ENCODE data around the gene ZNF438. TPM values are rescaled to one million over a fixed set of nuclear protein-coding genes. Genes with fewer than 3 reads are reported as not detected.
A peak's percentile ranks its signal among the peaks of the same experiment; 100 is the strongest.

ZNF438 gene
- total and polyA plus RNA-seq, 7 donors, result 12.3 to 27.9 (median 20.7) TPM

DNA sequence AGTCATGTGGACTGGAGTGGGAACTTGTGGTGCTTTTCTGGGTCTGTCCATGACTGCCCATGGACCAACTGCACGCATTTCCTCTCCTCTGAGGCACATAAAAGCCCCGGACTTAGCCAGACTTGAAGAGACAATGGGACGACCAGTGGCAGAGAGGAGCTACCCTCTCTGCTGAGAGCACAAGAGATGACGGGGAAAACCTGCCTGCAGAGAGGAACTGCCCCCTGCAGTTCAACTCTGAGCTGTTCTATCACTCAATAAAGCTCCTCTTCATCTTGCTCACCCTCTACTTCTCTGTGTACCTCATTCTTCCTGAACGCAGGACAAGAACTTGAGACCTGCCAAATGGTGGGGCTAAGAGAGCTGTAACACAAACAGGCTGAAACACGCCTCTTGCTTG lies 184.5 kb downstream of the ZNF438 start:
- no peak overlapping the region for H3K4me3 ChIP-seq
- no peaks in the 10 kb centered on the region for H3K9me3 ChIP-seq
- H3K36me3 ChIP-seq (ENCODE audit: insufficient read depth in 1 of 2, low read depth in 1 of 2), result peaks cover 0 to 27% of the 10 kb centered on the region in 2 donors
- peaks cover 17% of the 10 kb centered on the region for H3K4me1 ChIP-seq
- TF ChIP-seq, protein P1, sequence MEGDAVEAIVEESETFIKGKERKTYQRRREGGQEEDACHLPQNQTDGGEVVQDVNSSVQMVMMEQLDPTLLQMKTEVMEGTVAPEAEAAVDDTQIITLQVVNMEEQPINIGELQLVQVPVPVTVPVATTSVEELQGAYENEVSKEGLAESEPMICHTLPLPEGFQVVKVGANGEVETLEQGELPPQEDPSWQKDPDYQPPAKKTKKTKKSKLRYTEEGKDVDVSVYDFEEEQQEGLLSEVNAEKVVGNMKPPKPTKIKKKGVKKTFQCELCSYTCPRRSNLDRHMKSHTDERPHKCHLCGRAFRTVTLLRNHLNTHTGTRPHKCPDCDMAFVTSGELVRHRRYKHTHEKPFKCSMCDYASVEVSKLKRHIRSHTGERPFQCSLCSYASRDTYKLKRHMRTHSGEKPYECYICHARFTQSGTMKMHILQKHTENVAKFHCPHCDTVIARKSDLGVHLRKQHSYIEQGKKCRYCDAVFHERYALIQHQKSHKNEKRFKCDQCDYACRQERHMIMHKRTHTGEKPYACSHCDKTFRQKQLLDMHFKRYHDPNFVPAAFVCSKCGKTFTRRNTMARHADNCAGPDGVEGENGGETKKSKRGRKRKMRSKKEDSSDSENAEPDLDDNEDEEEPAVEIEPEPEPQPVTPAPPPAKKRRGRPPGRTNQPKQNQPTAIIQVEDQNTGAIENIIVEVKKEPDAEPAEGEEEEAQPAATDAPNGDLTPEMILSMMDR (IDR thresholded peaks at IDR 0.05), result no peak
- H3K27me3 ChIP-seq (ENCODE audit: insufficient read depth in 3 of 3, low read length in 2 of 3), result no peaks in the 10 kb centered on the region
- ATAC-seq, result no peak
- peak overlapping the region; percentile 16 for H3K27ac ChIP-seq
- intact Hi-C loops (cut with DNase I), result no loop called here
- no peak for DNase-seq
- WGBS, 3 donors, result 93 to 98% (median 98%) methylated on average over 6 of the region's 6 CpGs

DNA sequence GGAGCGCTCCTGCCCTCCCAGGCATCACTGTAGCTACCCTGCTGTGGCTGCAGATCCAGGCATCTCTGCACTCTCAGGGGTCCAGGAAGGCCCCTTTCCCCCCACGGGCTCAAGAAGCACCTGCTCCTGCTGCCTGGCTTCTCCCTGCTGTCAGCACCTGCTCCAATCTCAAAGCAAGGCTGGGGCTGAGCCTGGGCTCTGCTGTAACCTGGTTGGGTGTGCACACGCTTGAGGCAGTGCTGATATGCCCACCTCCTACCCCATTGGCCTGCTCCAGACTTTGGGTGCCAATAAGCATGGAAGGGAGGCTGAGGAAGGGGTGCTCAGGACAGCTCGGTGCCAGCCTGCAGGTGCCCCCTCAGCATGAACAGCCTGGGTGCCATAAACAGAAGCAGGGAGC lies 185.0 kb downstream of the ZNF438 start:
- no peak overlapping the region for H3K4me3 ChIP-seq
- WGBS, 3 donors, result 47 to 67% (median 51%) methylated on average over 3 to 4 of the region's 4 CpGs
- ATAC-seq, result no peak
- H3K27ac ChIP-seq, result no peak overlapping the region
- H3K9me3 ChIP-seq, result no peaks in the 10 kb centered on the region
- H3K4me1 ChIP-seq, result peaks cover 22% of the 10 kb centered on the region
- intact Hi-C loops (cut with DNase I), result no loop called here
- H3K27me3 ChIP-seq (ENCODE audit: insufficient read depth in 3 of 3, low read length in 2 of 3), result no peaks in the 10 kb centered on the region
- no peak for DNase-seq
- H3K36me3 ChIP-seq (ENCODE audit: insufficient read depth in 1 of 2, low read depth in 1 of 2), result peaks cover 0 to 27% of the 10 kb centered on the region in 2 donors
- TF ChIP-seq, protein P1 (IDR thresholded peaks at IDR 0.05), result no peak

DNA sequence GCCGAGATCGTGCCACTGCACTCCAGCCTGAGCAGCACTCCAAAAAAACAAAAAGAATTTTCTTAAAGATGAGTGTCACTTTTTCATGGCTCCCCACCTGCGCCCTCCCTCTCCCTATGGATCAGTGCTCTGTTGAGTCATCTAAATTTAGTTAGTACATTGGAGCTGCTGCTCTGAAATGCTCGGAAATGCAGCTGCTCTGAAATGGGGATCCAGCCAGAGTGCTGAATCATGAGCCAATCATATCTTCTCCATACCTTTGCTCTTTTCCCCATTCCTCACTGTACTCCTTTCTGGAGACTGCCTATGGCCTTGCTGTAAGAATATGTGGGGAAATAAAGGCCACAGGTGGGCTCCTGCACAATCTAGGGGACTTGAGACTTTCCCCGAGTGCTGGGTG lies 188.8 kb downstream of the ZNF438 start:
- TF ChIP-seq, protein P1 (IDR thresholded peaks at IDR 0.05), result no peak
- WGBS, 3 donors, result 43 to 69% (median 60%) methylated on average over 5 of the region's 5 CpGs
- H3K9me3 ChIP-seq, result no peaks in the 10 kb centered on the region
- H3K27me3 ChIP-seq (ENCODE audit: insufficient read depth in 3 of 3, low read length in 2 of 3), result no peaks in the 10 kb centered on the region
- peaks cover 0 to 5% of the 10 kb centered on the region in 2 donors for H3K36me3 ChIP-seq (ENCODE audit: insufficient read depth in 1 of 2, low read depth in 1 of 2)
- H3K4me1 ChIP-seq, result peaks cover 34% of the 10 kb centered on the region
- peak overlapping the region; percentile 71 for H3K27ac ChIP-seq
- DNase-seq (no peak), ATAC-seq (peak; percentile 87 to 91 (median 88))
- H3K4me3 ChIP-seq, result no peak overlapping the region
- intact Hi-C loops (cut with DNase I), result no loop called here

DNA sequence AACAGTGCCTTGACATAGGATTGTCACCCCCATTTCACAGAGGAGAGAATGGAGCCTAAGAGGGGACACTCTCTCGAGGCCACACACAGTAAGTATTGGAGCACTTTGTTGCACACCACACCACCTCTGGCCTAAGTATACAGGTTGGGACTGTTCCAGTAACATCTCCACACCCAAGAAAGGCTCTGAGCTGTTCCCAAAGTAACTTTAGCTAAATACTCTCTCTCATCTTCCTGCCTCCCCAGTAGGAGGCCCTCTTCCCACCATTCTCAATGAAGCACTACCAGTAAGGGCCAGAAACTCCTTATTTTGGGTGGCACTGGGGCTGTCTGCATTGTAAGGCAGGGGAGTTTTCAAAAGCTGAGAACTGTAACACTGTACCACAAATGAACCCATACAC lies 189.5 kb downstream of the ZNF438 start:
- TF ChIP-seq, protein P1 (IDR thresholded peaks at IDR 0.05), result no peak
- Histone ChIP-seq H3K27ac (peak overlapping the region; percentile 71), H3K9me3 (no peaks in the 10 kb centered on the region), H3K4me3 (no peak overlapping the region), H3K27me3 (ENCODE audit: insufficient read depth in 3 of 3, low read length in 2 of 3) (no peaks in the 10 kb centered on the region), H3K4me1 (peaks cover 34% of the 10 kb centered on the region), H3K36me3 (ENCODE audit: insufficient read depth in 1 of 2, low read depth in 1 of 2) (no peaks in the 10 kb centered on the region)
- ATAC-seq (peak; percentile 13 to 52 (median 40)), DNase-seq (no peak)
- intact Hi-C loops (cut with DNase I), result no loop called here
- WGBS, 3 donors, result 59 to 88% (median 76%) methylated on average over 1 of the region's 1 CpG

DNA sequence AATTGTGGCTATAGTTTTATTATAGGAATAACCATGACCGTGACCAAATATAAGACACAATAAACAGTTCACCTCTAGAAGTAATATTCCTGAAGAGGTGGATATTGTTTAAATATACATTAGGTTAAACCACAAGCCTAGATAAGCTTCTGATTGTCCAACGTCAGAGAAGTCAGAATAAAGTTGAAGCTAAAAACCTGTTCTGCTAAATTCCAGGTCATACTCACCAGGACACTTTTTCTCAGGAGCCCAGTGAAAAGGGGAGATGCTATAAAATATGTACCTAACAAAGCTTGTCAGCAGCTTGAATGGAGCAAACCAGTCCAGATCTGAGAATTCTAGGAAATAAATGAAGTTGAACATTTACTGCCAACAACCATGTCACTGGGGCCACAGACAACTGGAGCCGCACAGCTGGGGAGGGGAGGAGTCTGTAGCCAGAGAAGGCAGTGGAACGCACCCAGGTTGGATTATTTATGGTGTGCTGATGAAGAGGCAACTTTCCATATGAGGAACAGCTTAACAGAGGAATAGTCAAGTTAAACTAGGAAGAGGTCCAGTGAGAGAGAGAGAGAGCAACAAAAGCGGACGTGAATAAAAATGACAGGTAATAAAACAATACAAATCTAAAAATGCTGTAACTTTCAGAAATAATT lies 191.1 kb downstream of the ZNF438 start:
- ATAC-seq (peak; percentile 69 to 86 (median 82)), DNase-seq (peak; percentile 40 to 77)
- Histone ChIP-seq H3K36me3 (ENCODE audit: insufficient read depth in 1 of 2, low read depth in 1 of 2) (no peaks in the 10 kb centered on the region), H3K4me1 (peaks cover 34% of the 10 kb centered on the region), H3K27me3 (ENCODE audit: insufficient read depth in 3 of 3, low read length in 2 of 3) (no peaks in the 10 kb centered on the region), H3K4me3 (peak overlapping the region; percentile 31), H3K9me3 (no peaks in the 10 kb centered on the region), H3K27ac (peak overlapping the region; percentile 67)
- WGBS, 3 donors, result 21 to 32% (median 22%) methylated on average over 6 of the region's 6 CpGs
- TF ChIP-seq, protein P1 (IDR thresholded peaks at IDR 0.05), result no peak
- intact Hi-C loops (cut with DNase I), result no loop called here
